ENCODE data around the gene STK32C. TPM values are rescaled to one million over a fixed set of nuclear protein-coding genes. Genes with fewer than 3 reads are reported as not detected.

The STK32C gene
- total RNA-seq, 2 donors from 2014 or later = 0.78 to 4.0 TPM

DNA sequence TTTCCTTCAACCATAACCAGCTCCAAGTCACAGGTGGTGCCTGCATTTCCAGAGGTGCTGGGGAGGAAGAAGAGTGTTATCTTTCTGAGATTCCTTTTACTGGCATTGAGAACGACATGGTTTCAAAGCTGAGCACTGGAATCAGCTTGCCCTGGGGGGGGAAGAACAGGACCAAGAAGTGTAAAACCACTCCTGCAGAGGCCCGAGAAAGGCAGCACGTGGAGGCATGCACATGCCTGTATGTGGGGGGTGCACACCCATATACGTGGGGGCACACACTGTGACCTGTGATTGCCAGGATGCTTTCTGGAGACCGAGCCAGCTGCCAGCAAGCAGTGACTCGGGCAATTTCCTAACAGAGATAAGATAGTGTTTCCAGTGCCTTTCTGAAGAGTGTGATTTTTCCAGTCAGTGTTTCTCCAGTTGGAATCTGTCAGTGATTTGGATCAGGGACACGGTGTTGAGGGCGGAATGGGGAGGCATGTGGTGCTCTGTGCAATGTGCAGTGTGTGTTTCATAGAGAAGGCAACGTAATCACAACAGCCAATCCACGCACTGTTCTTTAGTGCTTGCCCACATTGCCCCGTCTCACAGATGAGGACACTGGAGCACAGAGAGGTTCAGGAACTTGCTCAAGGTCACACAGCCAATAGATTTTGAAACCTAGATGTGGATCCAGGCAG lies 28.5 kb upstream of the STK32C start:
- no peak overlapping the region for H3K27ac ChIP-seq
- no peak for ATAC-seq
- 51 to 55% methylated on average over 11 of the region's 11 CpGs for WGBS, 2 donors
- no peak for TF ChIP-seq POLR2A (IDR thresholded peaks at IDR 0.05)
- TF ChIP-seq, protein P1, sequence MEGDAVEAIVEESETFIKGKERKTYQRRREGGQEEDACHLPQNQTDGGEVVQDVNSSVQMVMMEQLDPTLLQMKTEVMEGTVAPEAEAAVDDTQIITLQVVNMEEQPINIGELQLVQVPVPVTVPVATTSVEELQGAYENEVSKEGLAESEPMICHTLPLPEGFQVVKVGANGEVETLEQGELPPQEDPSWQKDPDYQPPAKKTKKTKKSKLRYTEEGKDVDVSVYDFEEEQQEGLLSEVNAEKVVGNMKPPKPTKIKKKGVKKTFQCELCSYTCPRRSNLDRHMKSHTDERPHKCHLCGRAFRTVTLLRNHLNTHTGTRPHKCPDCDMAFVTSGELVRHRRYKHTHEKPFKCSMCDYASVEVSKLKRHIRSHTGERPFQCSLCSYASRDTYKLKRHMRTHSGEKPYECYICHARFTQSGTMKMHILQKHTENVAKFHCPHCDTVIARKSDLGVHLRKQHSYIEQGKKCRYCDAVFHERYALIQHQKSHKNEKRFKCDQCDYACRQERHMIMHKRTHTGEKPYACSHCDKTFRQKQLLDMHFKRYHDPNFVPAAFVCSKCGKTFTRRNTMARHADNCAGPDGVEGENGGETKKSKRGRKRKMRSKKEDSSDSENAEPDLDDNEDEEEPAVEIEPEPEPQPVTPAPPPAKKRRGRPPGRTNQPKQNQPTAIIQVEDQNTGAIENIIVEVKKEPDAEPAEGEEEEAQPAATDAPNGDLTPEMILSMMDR (IDR thresholded peaks at IDR 0.05) = no peak
- intact Hi-C loops (cut with DNase I) = no loop called here
- no peaks in the 10 kb centered on the region for H3K9me3 ChIP-seq
- H3K36me3 ChIP-seq (replicated peaks in 1 of 2; ENCODE audit: insufficient read depth in 1 of 2, low read depth in 2 of 2) = no peaks in the 10 kb centered on the region
- no peak overlapping the region for H3K4me3 ChIP-seq
- peaks cover 8% of the 10 kb centered on the region for H3K4me1 ChIP-seq
- H3K27me3 ChIP-seq = no peaks in the 10 kb centered on the region
- DNase-seq = no peak

- Histone ChIP-seq H3K9me3 (no peaks in the 10 kb centered on the region), H3K36me3 (replicated peaks in 1 of 2; ENCODE audit: insufficient read depth in 1 of 2, low read depth in 2 of 2) (no peaks in the 10 kb centered on the region), H3K4me3 (no peak overlapping the region), H3K27ac (no peak overlapping the region), H3K4me1 (peaks cover 16% of the 10 kb centered on the region), H3K27me3 (no peaks in the 10 kb centered on the region)
- DNase-seq (peak in 1 of 4 donors; percentile 58), ATAC-seq (no peak)
- WGBS, 2 donors = 62 to 72% methylated on average over 9 to 14 of the region's 14 CpGs
- TF ChIP-seq, protein P1 (IDR thresholded peaks at IDR 0.05) = no peak
- no peak for TF ChIP-seq POLR2A (IDR thresholded peaks at IDR 0.05)
- intact Hi-C loops (cut with DNase I) = no loop called here
Measured at GRCh38 chr10:132335189-132336063, 27.7 kb upstream of the STK32C start.

DNA sequence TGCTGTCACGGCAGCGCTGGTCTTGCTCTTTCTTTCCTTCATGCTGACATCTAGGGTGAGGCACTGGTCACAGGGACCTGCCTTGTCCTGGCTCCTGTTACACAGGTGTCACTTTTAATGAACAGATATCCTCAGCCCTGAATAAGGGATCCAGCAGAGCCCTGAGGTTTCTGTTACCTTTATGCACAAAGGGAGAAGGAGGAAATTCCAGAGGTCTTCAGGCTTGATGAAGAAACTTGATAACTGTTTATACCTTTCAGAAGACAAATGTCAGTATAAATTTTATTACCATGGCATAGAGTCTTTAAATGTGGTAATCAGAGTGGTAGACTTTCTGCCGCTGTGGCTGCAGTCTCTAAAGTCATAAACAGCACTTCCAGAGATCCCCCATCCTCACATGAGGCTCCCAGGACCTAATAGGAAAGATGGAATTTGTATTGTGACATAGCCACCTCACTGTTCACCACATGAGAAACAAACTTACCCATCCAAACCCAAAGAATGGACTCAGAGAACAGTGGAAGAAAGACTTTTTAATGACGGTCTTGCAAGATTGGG lies 27.0 kb upstream of the STK32C start:
- H3K4me3 ChIP-seq = no peak overlapping the region

DNA sequence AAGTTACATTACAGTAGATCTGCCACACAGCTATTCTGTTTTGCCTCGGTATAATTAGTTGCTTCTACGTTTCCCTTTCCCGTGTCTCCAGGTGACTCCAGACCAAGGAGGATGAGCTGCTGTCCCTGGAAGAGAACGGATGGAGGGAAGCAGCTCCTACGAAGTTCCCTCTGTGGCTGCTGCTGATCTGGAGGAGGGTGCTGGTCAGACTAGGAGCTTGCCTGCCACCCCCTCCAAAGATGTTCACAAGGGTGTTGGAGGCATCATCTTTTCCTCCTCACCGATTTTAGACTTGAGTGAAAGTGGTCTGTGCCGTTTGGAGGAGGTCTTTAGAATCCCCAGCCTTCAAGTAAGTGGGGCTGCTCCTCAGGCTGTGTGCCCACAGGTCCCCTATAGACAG lies 25.6 kb upstream of the STK32C start:
- intact Hi-C loops (cut with DNase I) = no loop called here
- DNase-seq = no peak
- H3K27ac ChIP-seq = no peak overlapping the region
- no peaks in the 10 kb centered on the region for H3K36me3 ChIP-seq (replicated peaks in 1 of 2; ENCODE audit: insufficient read depth in 1 of 2, low read depth in 2 of 2)
- 78 to 79% methylated on average over 7 of the region's 7 CpGs for WGBS, 2 donors
- ATAC-seq = no peak
- no peaks in the 10 kb centered on the region for H3K9me3 ChIP-seq
- H3K4me1 ChIP-seq = peaks cover 21% of the 10 kb centered on the region
- H3K4me3 ChIP-seq = no peak overlapping the region
- TF ChIP-seq, protein P1 (IDR thresholded peaks at IDR 0.05) = no peak
- no peak for TF ChIP-seq POLR2A (IDR thresholded peaks at IDR 0.05)
- no peaks in the 10 kb centered on the region for H3K27me3 ChIP-seq

More for the DNA sequence above, 27.0 kb upstream of the STK32C start:
- Histone ChIP-seq H3K4me1 (peaks cover 21% of the 10 kb centered on the region), H3K9me3 (no peaks in the 10 kb centered on the region), H3K27me3 (no peaks in the 10 kb centered on the region), H3K27ac (no peak overlapping the region), H3K36me3 (replicated peaks in 1 of 2; ENCODE audit: insufficient read depth in 1 of 2, low read depth in 2 of 2) (no peaks in the 10 kb centered on the region)
- TF ChIP-seq, protein P1 (IDR thresholded peaks at IDR 0.05) = no peak
- no peak for TF ChIP-seq POLR2A (IDR thresholded peaks at IDR 0.05)
- intact Hi-C loops (cut with DNase I) = no loop called here
- ATAC-seq = no peak
- 92 to 98% methylated on average over 4 of the region's 4 CpGs for WGBS, 2 donors
- DNase-seq = no peak

All from body of pancreas (tissue), 4 donors.